B cell (primary cell): ENCODE measurements around the gene THSD4. TPM values are rescaled to one million over a fixed set of nuclear protein-coding genes. Genes with fewer than 3 reads are reported as not detected.

Source experiments
- ATAC-seq: fragments of 200-7000 bp; cut with Tn5 transposase; one replicate; pipeline ENCODE4 v1.10.0; 2021; ENCODE audit warnings: low read depth, mild to moderate bottlenecking, moderate number of reproducible peaks, moderate library complexity
- CTCF ChIA-PET: fragments of 350-600 bp; sonication (Branson Sonifier 250); formaldehyde crosslinking; loops from one replicate; lab custom pipeline; 2021; ENCODE audit warnings: antibody characterized with exemption, inconsistent platforms; lab: Charles Lee
- POLR2A ChIA-PET: fragments of 350-600 bp; sonication (Branson Sonifier 250); formaldehyde crosslinking; loops from one replicate; lab custom pipeline; 2021; ENCODE audit warnings: antibody characterized with exemption; lab: Charles Lee
- DNase-seq: peaks from one replicate; pipeline ENCODE4 v3.0.0; 2013
- H2AFZ ChIP-seq: 2 replicates; pipeline ENCODE4 v1.6.1; 2012; ENCODE audit warnings: mild to moderate bottlenecking, low read depth, low read length; ENCODE audit not compliant: insufficient read depth, poor library complexity, severe bottlenecking
- H3K27ac ChIP-seq, 2 donors: 1 replicate in 1 of 2; 2 replicates in 1 of 2; pipeline ENCODE4 v1.5.1; 2012 to 2013; ENCODE audit warnings: low read length in 2 of 2, mild to moderate bottlenecking in 2 of 2, moderate library complexity in 1 of 2
- H3K27me3 ChIP-seq, 4 experiments: fragments of 200-600 bp in 1 of 4; sonication (generic) in 1 of 4; replicated peaks in 1 of 4; 1 replicate in 2 of 4; 2 replicates in 2 of 4; pipeline versions ENCODE4 v1.6.1 to v1.7.0; 2013 to 2016; ENCODE audit warnings: low read length in 3 of 4, mild to moderate bottlenecking in 2 of 4, mixed read lengths in 1 of 4, moderate library complexity in 1 of 4; ENCODE audit not compliant: insufficient read depth in 4 of 4, control insufficient read depth in 3 of 4; ENCODE audit errors: control extremely low read depth in 1 of 4
- H3K36me3 ChIP-seq, 2 experiments: replicated peaks in 1 of 2; 1 replicate in 1 of 2; 2 replicates in 1 of 2; pipeline versions ENCODE4 v1.6.1 to v1.7.1; 2013; ENCODE audit warnings: low read length in 1 of 2; ENCODE audit not compliant: insufficient read depth in 2 of 2, control insufficient read depth in 1 of 2; ENCODE audit errors: control extremely low read depth in 1 of 2, extremely low read depth in 1 of 2
- H3K4me1 ChIP-seq, 2 donors: fragments of 200-600 bp in 1 of 2; sonication (generic) in 1 of 2; 1 replicate in 1 of 2; 2 replicates in 1 of 2; pipeline versions ENCODE4 v1.5.1 to v1.6.1; 2013 to 2017; ENCODE audit warnings: low read length in 2 of 2; ENCODE audit not compliant: control insufficient read depth in 2 of 2, insufficient read depth in 2 of 2
- H3K4me2 ChIP-seq: replicated peaks from 2 replicates; pipeline ENCODE3; 2012; ENCODE audit warnings: mild to moderate bottlenecking, low read depth, low read length; ENCODE audit not compliant: poor library complexity, severe bottlenecking
- H3K4me3 ChIP-seq, 5 experiments: fragments of 200-600 bp in 1 of 5; sonication (generic) in 1 of 5; 1 replicate in 3 of 5; 2 replicates in 2 of 5; pipeline versions ENCODE4 v1.5.1 to v1.7.0; 2011 to 2016; ENCODE audit warnings: low read length in 4 of 5, mild to moderate bottlenecking in 4 of 5, low read depth in 2 of 5, control low read depth in 1 of 5, moderate library complexity in 1 of 5; ENCODE audit not compliant: insufficient read depth in 1 of 5; ENCODE audit errors: control extremely low read depth in 1 of 5, extremely low read depth in 1 of 5
- H3K79me2 ChIP-seq: fragments of 200-600 bp; sonication (generic); one replicate; pipeline ENCODE4 v1.6.0; 2016; ENCODE audit warnings: low read length; ENCODE audit not compliant: control insufficient read depth, insufficient read depth
- H3K9ac ChIP-seq: fragments of 200-600 bp; sonication (generic); 2 replicates; pipeline ENCODE4 v1.6.1; 2017; ENCODE audit warnings: mild to moderate bottlenecking, low read length, moderate library complexity
- H3K9me3 ChIP-seq, 3 donors: one replicate each; pipeline versions ENCODE4 v1.6.1 to v1.7.1; 2013; ENCODE audit warnings: low read length in 2 of 3; ENCODE audit not compliant: control insufficient read depth in 2 of 3, insufficient read depth in 1 of 3; ENCODE audit errors: control extremely low read depth in 1 of 3
- H4K20me1 ChIP-seq: 2 replicates; pipeline ENCODE4 v1.6.0; 2012; ENCODE audit warnings: mild to moderate bottlenecking, low read length; ENCODE audit not compliant: insufficient read depth, control insufficient read depth, poor library complexity, severe bottlenecking
- H3K27ac Mint-ChIP-seq: one replicate; pipeline ENCODE4 v1.8.0; 2021; ENCODE audit warnings: mixed read lengths
- H3K27me3 Mint-ChIP-seq: one replicate; pipeline ENCODE4 v1.8.0; 2021; ENCODE audit warnings: mixed read lengths
- H3K4me1 Mint-ChIP-seq: one replicate; pipeline ENCODE4 v1.8.0; 2021; ENCODE audit warnings: mixed read lengths
- H3K4me3 Mint-ChIP-seq: one replicate; pipeline ENCODE4 v1.8.0; 2021; ENCODE audit warnings: mixed read lengths
- H3K9me3 Mint-ChIP-seq: one replicate; pipeline ENCODE4 v1.8.0; 2022; ENCODE audit warnings: mixed read lengths; ENCODE audit not compliant: insufficient read depth
- CTCF ChIP-seq: fragments of 200-600 bp; IDR thresholded peaks from one replicate; pipeline ENCODE4 v1.8.0; 2022; ENCODE audit warnings: antibody characterized with exemption, mild to moderate bottlenecking
- EZH2 ChIP-seq: IDR thresholded peaks from 2 replicates; pipeline ENCODE4 v1.6.1; 2012; ENCODE audit warnings: borderline replicate concordance, low read depth, mild to moderate bottlenecking, moderate library complexity, low read length; ENCODE audit not compliant: insufficient read depth, poor library complexity, severe bottlenecking
- WGBS: methylation state at CpG from one replicate; pipeline ENCODE4 v1.1.5; 2013; ENCODE audit warnings: missing lambda C conversion rate; ENCODE audit not compliant: insufficient coverage; 5-methylcytosine and 5-hydroxymethylcytosine counted together
- intact Hi-C: fragments of 100-400 bp; cut with micrococcal nuclease; formaldehyde crosslinking; loops from one replicate; pipeline ENCODE4 v1.10.0; 2022
- polyA plus RNA-seq: library from polyadenylated mRNA; depleted of rRNA; stranded (reverse); fragments of >200 nt; gene quantifications from 2 replicates; pipeline ENCODE4 v1.2.3, GENCODE V29; 2012
- total RNA-seq, 2 donors: library from RNA; stranded (reverse); fragments of 120-200 nt in 1 of 2; gene quantifications; 1 replicate in 1 of 2; 2 replicates in 1 of 2; pipeline versions ENCODE4 v1.2.3 to v1.2.4, GENCODE V29; 2013 to 2022

Gene THSD4
- total and polyA plus RNA-seq, 2 donors (not counting 1 experiment from before 2014, with no cell fraction given) = not detected

GRCh38 chr15:71699977-71700376 is 584.7 kb downstream of the THSD4 start:
- peaks cover 0 to 10% (median 0%) of the 10 kb centered on the region in 3 donors for H3K9me3 ChIP-seq
- H3K4me1 ChIP-seq = no peaks in the 10 kb centered on the region
- H3K9me3 Mint-ChIP-seq = no peaks in the 10 kb centered on the region
- no peaks in the 10 kb centered on the region for H4K20me1 ChIP-seq
- ATAC-seq = no peak
- WGBS = no CpG with 5 or more reads among the region's 1 CpG
- CTCF ChIA-PET = no interaction called here
- no peak for TF ChIP-seq EZH2
- no peak for TF ChIP-seq CTCF
- no peak overlapping the region for H3K4me3 Mint-ChIP-seq
- H3K4me1 Mint-ChIP-seq = no peaks in the 10 kb centered on the region
- no peak overlapping the region for H3K4me2 ChIP-seq
- H3K4me3 ChIP-seq = no peak overlapping the region
- intact Hi-C loops = no loop called here
- H2AFZ ChIP-seq = no peak overlapping the region
- no peak for DNase-seq
- H3K36me3 ChIP-seq = no peaks in the 10 kb centered on the region
- H3K27me3 Mint-ChIP-seq = peaks cover 21% of the 10 kb centered on the region
- H3K27ac ChIP-seq = no peak overlapping the region
- POLR2A ChIA-PET = no interaction called here
- H3K79me2 ChIP-seq = no peaks in the 10 kb centered on the region
- peaks cover 0 to 6% (median 0%) of the 10 kb centered on the region in 4 experiments for H3K27me3 ChIP-seq
- H3K27ac Mint-ChIP-seq = no peak overlapping the region
- no peak overlapping the region for H3K9ac ChIP-seq

GRCh38 chr15:71701808-71702207 is 586.5 kb downstream of the THSD4 start:
- CTCF ChIA-PET = no interaction called here
- TF ChIP-seq CTCF (no peak), EZH2 (no peak)
- WGBS = 44% methylated on average over 2 of the region's 3 CpGs
- no peaks in the 10 kb centered on the region for H4K20me1 ChIP-seq
- Mint-ChIP-seq H3K4me1 (no peaks in the 10 kb centered on the region), H3K4me3 (no peak overlapping the region), H3K9me3 (no peaks in the 10 kb centered on the region), H3K27ac (no peak overlapping the region), H3K27me3 (peaks cover 25% of the 10 kb centered on the region)
- H3K36me3 ChIP-seq = no peaks in the 10 kb centered on the region
- no peaks in the 10 kb centered on the region for H3K4me1 ChIP-seq
- no peak overlapping the region for H2AFZ ChIP-seq
- peaks cover 0 to 10% (median 0%) of the 10 kb centered on the region in 3 donors for H3K9me3 ChIP-seq
- H3K4me3 ChIP-seq = no peak overlapping the region
- intact Hi-C loops = no loop called here
- ATAC-seq (no peak), DNase-seq (no peak)
- no peak overlapping the region for H3K4me2 ChIP-seq
- H3K27me3 ChIP-seq = peaks cover 0 to 4% (median 0%) of the 10 kb centered on the region in 4 experiments
- H3K79me2 ChIP-seq = no peaks in the 10 kb centered on the region
- no peak overlapping the region for H3K9ac ChIP-seq
- no peak overlapping the region for H3K27ac ChIP-seq
- POLR2A ChIA-PET = no interaction called here
